Stomach (tissue), 9 donors: Measurements from ENCODE around the gene TCF7L1. TPM values are rescaled to one million over a fixed set of nuclear protein-coding genes. Genes with fewer than 3 reads are reported as not detected.

Experiments
- DNase-seq, 2 donors: peaks; one replicate each; pipeline versions ENCODE4 v3.0.0 to v3.0.0-alpha.2; 2013 to 2019
- H3K27ac ChIP-seq, 5 donors: fragments of 200-600 bp in 4 of 5; sonication (generic) in 4 of 5; one replicate each; pipeline ENCODE4 v1.5.1; 2013 to 2019; ENCODE audit warnings: mild to moderate bottlenecking in 1 of 5, moderate library complexity in 1 of 5
- H3K27me3 ChIP-seq, 3 donors: fragments of 200-600 bp; sonication (generic); one replicate each; pipeline ENCODE4 v1.5.1; 2017 to 2019; ENCODE audit warnings: mixed run types in 1 of 3
- H3K36me3 ChIP-seq, 4 donors: fragments of 200-600 bp; sonication (generic); 1 replicate in 3 of 4; 2 replicates in 1 of 4; pipeline ENCODE4 v1.5.1; 2016 to 2019
- H3K4me1 ChIP-seq, 4 donors: fragments of 200-600 bp; sonication (generic); one replicate each; pipeline ENCODE4 v1.5.1; 2016 to 2019
- H3K4me3 ChIP-seq, 4 donors: fragments of 200-600 bp; sonication (generic) in 3 of 4; one replicate each; pipeline ENCODE4 v1.5.1; 2016 to 2019; ENCODE audit warnings: mild to moderate bottlenecking in 1 of 4
- H3K9me3 ChIP-seq, 4 donors: fragments of 200-600 bp; sonication (generic); one replicate each; pipeline ENCODE4 v1.5.1; 2016 to 2019
- CTCF ChIP-seq, 7 experiments: fragments of 450-650 bp in 4 of 7; fragments of 200-600 bp in 3 of 7; sonication (generic) in 3 of 7; IDR thresholded peaks; one replicate each; pipeline ENCODE4 v1.5.1; 2016 to 2019; ENCODE audit warnings: antibody characterized with exemption in 7 of 7, control low read depth in 2 of 7, mild to moderate bottlenecking in 1 of 7
- EP300 ChIP-seq: sonication (generic); formaldehyde crosslinking; IDR thresholded peaks from one replicate; pipeline ENCODE4 v1.6.1; 2017; ENCODE audit warnings: antibody characterized with exemption
- POLR2A ChIP-seq, 4 donors: fragments of 450-650 bp; IDR thresholded peaks; one replicate each; pipeline ENCODE4 v1.6.1; 2016; ENCODE audit warnings: antibody characterized with exemption in 4 of 4, control low read depth in 2 of 4, mild to moderate bottlenecking in 1 of 4, moderate library complexity in 1 of 4
- POLR2AphosphoS5 ChIP-seq, 3 donors: sonication (generic); formaldehyde crosslinking; IDR thresholded peaks; one replicate each; pipeline ENCODE4 v1.6.1; 2016; ENCODE audit warnings: antibody characterized with exemption in 3 of 3
- WGBS, 5 donors: extraction: QIAGEN DNeasy Blood & Tissue Kit in 3 of 5; methylation state at CpG; one replicate each; pipeline versions ENCODE4 v1.1.5 to v1.1.7; 2013 to 2018; 5-methylcytosine and 5-hydroxymethylcytosine counted together
- intact Hi-C: fragments of 100-400 bp; cut with DNase I; formaldehyde crosslinking; loops from one replicate; pipeline ENCODE4 v1.15.1; 2023; ENCODE audit warnings: low total_unique reads
- polyA plus RNA-seq, 3 donors: library from polyadenylated mRNA; stranded (reverse); fragments of 200-250 nt; gene quantifications; one replicate each; pipeline ENCODE4 v1.2.3, GENCODE V29; 2013
- total RNA-seq, 5 donors: library from RNA; depleted of rRNA; stranded (reverse); fragments of >200 nt; gene quantifications; one replicate each; pipeline versions ENCODE4 v1.1.0 to v1.2.3, GENCODE V29; 2014 to 2016
- donor health status: healthy with polysubstance abuse.
- donor health status: Bipolar disorder and iron deficiency.
- donor health status: healthy.

Gene TCF7L1
- total and polyA plus RNA-seq, 8 donors: 0.45 to 8.3 (median 4.9) TPM; not detected in 1

GRCh38 chr2:85247610-85248009, 114.4 kb downstream of the TCF7L1 start:
- Histone ChIP-seq H3K4me1 (peaks cover 17 to 31% (median 25%) of the 10 kb centered on the region in 4 donors), H3K27ac (no peak overlapping the region), H3K9me3 (no peaks in the 10 kb centered on the region), H3K4me3 (no peak overlapping the region), H3K27me3 (no peaks in the 10 kb centered on the region), H3K36me3 (no peaks in the 10 kb centered on the region)
- intact Hi-C loops: no loop called here
- DNase-seq: no peak
- 82 to 87% (median 84%) methylated on average over 8 of the region's 8 CpGs for WGBS, 5 donors
- TF ChIP-seq POLR2A (IDR thresholded peaks at IDR 0.05) (no peak), EP300 (no peak), CTCF (IDR thresholded peaks at IDR 0.05) (no peak), POLR2AphosphoS5 (IDR thresholded peaks at IDR 0.05) (no peak)

- Histone ChIP-seq H3K36me3 (no peaks in the 10 kb centered on the region), H3K4me3 (no peak overlapping the region), H3K27me3 (no peaks in the 10 kb centered on the region), H3K4me1 (peaks cover 17 to 31% (median 21%) of the 10 kb centered on the region in 4 donors), H3K27ac (peak overlapping the region; percentile 20 to 71 (median 63)), H3K9me3 (no peaks in the 10 kb centered on the region)
- 31 to 49% (median 42%) methylated on average over 7 of the region's 7 CpGs for WGBS, 5 donors
- TF ChIP-seq POLR2A (IDR thresholded peaks at IDR 0.05): no peak
- TF ChIP-seq CTCF (IDR thresholded peaks at IDR 0.05): no peak
- no peak for TF ChIP-seq EP300
- peak in 2 of 3 donors; percentile 32 to 33 for TF ChIP-seq POLR2AphosphoS5 (IDR thresholded peaks at IDR 0.05)
- DNase-seq: peak in 1 of 2 donors; percentile 60
- intact Hi-C loops: no loop called here
These were observed 115.7 kb downstream of the TCF7L1 start for GRCh38 chr2:85248773-85249509.

- no peak for DNase-seq
- peaks cover 19 to 41% (median 27%) of the 10 kb centered on the region in 4 donors for H3K4me1 ChIP-seq
- H3K27me3 ChIP-seq: no peaks in the 10 kb centered on the region
- intact Hi-C loops: no loop called here
- TF ChIP-seq EP300: no peak
- no peak for TF ChIP-seq CTCF (IDR thresholded peaks at IDR 0.05)
- TF ChIP-seq POLR2A (IDR thresholded peaks at IDR 0.05): no peak
- TF ChIP-seq POLR2AphosphoS5 (IDR thresholded peaks at IDR 0.05): no peak
- 35 to 57% (median 42%) methylated on average over 2 of the region's 2 CpGs for WGBS, 5 donors
- H3K36me3 ChIP-seq: no peaks in the 10 kb centered on the region
- no peak overlapping the region for H3K4me3 ChIP-seq
- H3K27ac ChIP-seq: peak overlapping the region in 1 of 5 donors; percentile 71
- H3K9me3 ChIP-seq: no peaks in the 10 kb centered on the region
These were observed 116.9 kb downstream of the TCF7L1 start for GRCh38 chr2:85250045-85250444.

- Histone ChIP-seq H3K27ac (no peak overlapping the region), H3K4me1 (peaks cover 29 to 52% (median 38%) of the 10 kb centered on the region in 4 donors), H3K4me3 (no peak overlapping the region), H3K9me3 (no peaks in the 10 kb centered on the region), H3K36me3 (no peaks in the 10 kb centered on the region), H3K27me3 (no peaks in the 10 kb centered on the region)
- no peak for DNase-seq
- TF ChIP-seq POLR2A (IDR thresholded peaks at IDR 0.05) (no peak), POLR2AphosphoS5 (IDR thresholded peaks at IDR 0.05) (no peak), EP300 (no peak), CTCF (IDR thresholded peaks at IDR 0.05) (no peak)
- WGBS, 5 donors: 52 to 69% (median 59%) methylated on average over 3 of the region's 3 CpGs
- intact Hi-C loops: no loop called here
These were observed 118.0 kb downstream of the TCF7L1 start for GRCh38 chr2:85251070-85251616.
